Naive thymus-derived CD4-positive, alpha-beta T cell (primary cell): ENCODE data around the gene ZNF653. TPM values are rescaled to one million over a fixed set of nuclear protein-coding genes. Genes with fewer than 3 reads are reported as not detected.

Experiments used
- ATAC-seq: fragments of 150-1000 bp; cut with Tn5 transposase; 2 replicates; pipeline ENCODE4 v1.10.0; 2021; ENCODE audit warnings: mild to moderate bottlenecking, moderate library complexity
- CTCF ChIA-PET: fragments of 350-600 bp; sonication (Branson Sonifier 250); formaldehyde crosslinking; loops from one replicate; lab custom pipeline; 2021; ENCODE audit warnings: antibody characterized with exemption; lab: Charles Lee
- POLR2A ChIA-PET: fragments of 350-600 bp; sonication (Branson Sonifier 250); formaldehyde crosslinking; loops from one replicate; lab custom pipeline; 2021; ENCODE audit warnings: antibody characterized with exemption, inconsistent platforms; lab: Charles Lee
- DNase-seq, 9 donors: peaks; one replicate each; pipeline versions ENCODE4 v3.0.0 to v3.0.0-alpha.2; 2020 to 2022; ENCODE audit warnings: mixed read lengths in 1 of 9
- H3K27ac ChIP-seq: one replicate; pipeline ENCODE4 v1.7.0; 2013; ENCODE audit warnings: mild to moderate bottlenecking, low read depth, low read length, moderate library complexity
- H3K27me3 ChIP-seq, 2 donors: one replicate each; pipeline ENCODE4 v1.7.0; 2013; ENCODE audit warnings: low read length in 2 of 2, mild to moderate bottlenecking in 2 of 2, moderate library complexity in 2 of 2; ENCODE audit not compliant: control insufficient read depth in 2 of 2, insufficient read depth in 2 of 2
- H3K36me3 ChIP-seq, 3 experiments: 1 replicate in 2 of 3; 2 replicates in 1 of 3; pipeline ENCODE4 v1.7.0; 2013; ENCODE audit warnings: low read length in 3 of 3, mild to moderate bottlenecking in 3 of 3, moderate library complexity in 1 of 3; ENCODE audit not compliant: insufficient read depth in 3 of 3, control insufficient read depth in 2 of 3
- H3K4me1 ChIP-seq, 2 donors: one replicate each; pipeline ENCODE4 v1.7.0; 2013; ENCODE audit warnings: low read length in 2 of 2, mild to moderate bottlenecking in 2 of 2, moderate library complexity in 1 of 2; ENCODE audit not compliant: control insufficient read depth in 2 of 2, insufficient read depth in 2 of 2
- H3K4me3 ChIP-seq: 2 replicates; pipeline ENCODE4 v1.7.0; 2013; ENCODE audit warnings: mild to moderate bottlenecking, low read length
- H3K9me3 ChIP-seq, 3 experiments: 1 replicate in 2 of 3; 2 replicates in 1 of 3; pipeline ENCODE4 v1.7.0; 2013; ENCODE audit warnings: low read length in 3 of 3; ENCODE audit not compliant: control insufficient read depth in 2 of 3
- H3K27ac Mint-ChIP-seq, 9 donors: one replicate each; pipeline ENCODE4 v1.8.0; 2020 to 2022; ENCODE audit warnings: mixed read lengths in 9 of 9, mild to moderate bottlenecking in 8 of 9, moderate library complexity in 5 of 9, inconsistent platforms in 2 of 9
- H3K27me3 Mint-ChIP-seq, 5 donors: one replicate each; pipeline ENCODE4 v1.8.0; 2021 to 2022; ENCODE audit warnings: mixed read lengths in 5 of 5, mild to moderate bottlenecking in 1 of 5
- H3K36me3 Mint-ChIP-seq, 5 donors: one replicate each; pipeline ENCODE4 v1.8.0; 2020 to 2022; ENCODE audit warnings: mixed read lengths in 5 of 5, mild to moderate bottlenecking in 3 of 5, inconsistent platforms in 1 of 5
- H3K4me1 Mint-ChIP-seq, 7 donors: one replicate each; pipeline ENCODE4 v1.8.0; 2020 to 2022; ENCODE audit warnings: mixed read lengths in 7 of 7, mild to moderate bottlenecking in 3 of 7, inconsistent platforms in 1 of 7
- H3K4me3 Mint-ChIP-seq, 10 donors: one replicate each; pipeline ENCODE4 v1.8.0; 2020 to 2022; ENCODE audit warnings: mild to moderate bottlenecking in 10 of 10, mixed read lengths in 10 of 10, moderate library complexity in 6 of 10, inconsistent platforms in 2 of 10
- H3K9me3 Mint-ChIP-seq, 11 donors: one replicate each; pipeline ENCODE4 v1.8.0; 2020 to 2022; ENCODE audit warnings: mixed read lengths in 11 of 11, mild to moderate bottlenecking in 4 of 11, inconsistent platforms in 1 of 11, moderate library complexity in 1 of 11
- intact Hi-C, 2 donors: fragments of 100-400 bp; cut with micrococcal nuclease; formaldehyde crosslinking; loops; one replicate each; pipeline ENCODE4 v1.15.1; 2023
- polyA plus RNA-seq, 2 donors: library from polyadenylated mRNA; unstranded; fragments of 300-500 nt; fragmentation: Illumina TruSeq; gene quantifications; one replicate each; pipeline ENCODE4 v1.2.3, GENCODE V29; 2021
- total RNA-seq, 6 experiments: library from RNA in 5 of 6; stranded (reverse) in 5 of 6; gene quantifications; 1 replicate in 5 of 6; 2 replicates in 1 of 6; pipeline ENCODE4 v1.2.3 and lab custom pipeline; 2021 to 2026

The ZNF653 gene
- total and polyA plus RNA-seq, 7 experiments from 2014 or later: 1.7 to 23.9 (median 11.8) TPM

GRCh38 chr19:11538232-11539036 lies 32.8 kb upstream of the ZNF653 start, which contains the start of gene CNN1:
Gene CNN1 (plus strand): TSS chr19:11538851. CDS start chr19:11538928, 77 bp downstream.
- CTCF ChIA-PET: no interaction called here

GRCh38 chr19:11535792-11536595 lies 30.4 kb upstream of the ZNF653 start:
- Histone ChIP-seq H3K9me3 (no peaks in the 10 kb centered on the region), H3K27me3 (peaks cover 0 to 3% of the 10 kb centered on the region in 2 donors), H3K36me3 (no peaks in the 10 kb centered on the region), H3K4me1 (peaks cover 5% of the 10 kb centered on the region in 2 donors), H3K4me3 (peak overlapping the region; percentile 52), H3K27ac (peak overlapping the region; percentile 43)
- DNase-seq (peak; percentile 59 to 95 (median 68)), ATAC-seq (peak; percentile 95)
- Mint-ChIP-seq H3K4me3 (peak overlapping the region; percentile 59 to 88 (median 74)), H3K27me3 (peaks cover 11 to 36% (median 16%) of the 10 kb centered on the region in 5 donors), H3K4me1 (peaks cover 12 to 22% (median 16%) of the 10 kb centered on the region in 7 donors), H3K27ac (peak overlapping the region in 8 of 9 donors; percentile 2 to 88 (median 60)), H3K9me3 (no peaks in the 10 kb centered on the region), H3K36me3 (no peaks in the 10 kb centered on the region)
- ChIA-PET CTCF (interaction anchor here (1.0 to 1.5 kb wide), 4 partner anchors 23 to 54 kb away, joined by 3 to 5 read pairs (median 4); partner anchors contain the start of gene ELOF1), POLR2A (interaction anchor here (0.8 to 1.2 kb wide), 2 partner anchors 22 to 45 kb away, joined by 3 to 4 read pairs; no protein-coding TSS in a partner anchor)
- intact Hi-C loops: loop anchor here (1.0 to 2.0 kb wide), 6 partner anchors 8 to 605 kb away; partner anchors contain the start of genes ELOF1 (in 1 of the 2), ZNF20 (in 1 of the 2) and ZNF653 (in 1 of the 2)

More at GRCh38 chr19:11538232-11539036, 32.8 kb upstream of the ZNF653 start, which contains the start of gene CNN1:
- intact Hi-C loops: no loop called here
- peaks cover 0 to 3% of the 10 kb centered on the region in 2 donors for H3K27me3 ChIP-seq
- peaks cover 12 to 22% (median 16%) of the 10 kb centered on the region in 7 donors for H3K4me1 Mint-ChIP-seq
- POLR2A ChIA-PET: no interaction called here
- no peaks in the 10 kb centered on the region for H3K9me3 Mint-ChIP-seq
- ATAC-seq (no peak), DNase-seq (no peak)
- H3K9me3 ChIP-seq: no peaks in the 10 kb centered on the region
- no peak within 1 kb of the TSS for H3K27ac ChIP-seq
- H3K4me3 ChIP-seq: no peak within 1 kb of the TSS
- no peaks in the 10 kb centered on the region for H3K36me3 ChIP-seq
- peak within 1 kb of the TSS in 1 of 10 donors; percentile 60 for H3K4me3 Mint-ChIP-seq
- H3K4me1 ChIP-seq: peaks cover 5% of the 10 kb centered on the region in 2 donors
- no peaks in the 10 kb centered on the region for H3K36me3 Mint-ChIP-seq
- peaks cover 11 to 39% (median 16%) of the 10 kb centered on the region in 5 donors for H3K27me3 Mint-ChIP-seq
- peak within 1 kb of the TSS in 4 of 9 donors; percentile 33 to 82 (median 61) for H3K27ac Mint-ChIP-seq

- no peaks in the 10 kb centered on the region for H3K36me3 ChIP-seq
- POLR2A ChIA-PET: no interaction called here
- peak overlapping the region in 8 of 9 donors; percentile 23 to 78 (median 64) for H3K27ac Mint-ChIP-seq
- no peaks in the 10 kb centered on the region for H3K9me3 Mint-ChIP-seq
- DNase-seq: no peak
- H3K4me1 ChIP-seq: peaks cover 5% of the 10 kb centered on the region in 2 donors
- peaks cover 12 to 23% (median 16%) of the 10 kb centered on the region in 7 donors for H3K4me1 Mint-ChIP-seq
- no peaks in the 10 kb centered on the region for H3K9me3 ChIP-seq
- CTCF ChIA-PET: no interaction called here
- no peak overlapping the region for H3K27ac ChIP-seq
- peak overlapping the region in 3 of 10 donors; percentile 44 to 67 (median 53) for H3K4me3 Mint-ChIP-seq
- ATAC-seq: no peak
- H3K27me3 Mint-ChIP-seq: peaks cover 6 to 31% (median 11%) of the 10 kb centered on the region in 5 donors
- no peak overlapping the region for H3K4me3 ChIP-seq
- no peaks in the 10 kb centered on the region for H3K36me3 Mint-ChIP-seq
- peaks cover 0 to 3% of the 10 kb centered on the region in 2 donors for H3K27me3 ChIP-seq
- intact Hi-C loops: no loop called here
Measured at GRCh38 chr19:11534948-11535347, 29.3 kb upstream of the ZNF653 start.

GRCh38 chr19:11534538-11534937 lies 28.9 kb upstream of the ZNF653 start:
- no peaks in the 10 kb centered on the region for H3K36me3 ChIP-seq
- H3K4me1 Mint-ChIP-seq: peaks cover 12 to 23% (median 16%) of the 10 kb centered on the region in 7 donors
- no peak for DNase-seq
- H3K4me3 ChIP-seq: no peak overlapping the region
- H3K4me1 ChIP-seq: peaks cover 5% of the 10 kb centered on the region in 2 donors
- no peak for ATAC-seq
- H3K27me3 ChIP-seq: peaks cover 0 to 3% of the 10 kb centered on the region in 2 donors
- H3K27me3 Mint-ChIP-seq: peaks cover 6 to 31% (median 11%) of the 10 kb centered on the region in 5 donors
- no peak overlapping the region for H3K27ac ChIP-seq
- POLR2A ChIA-PET: interaction anchor here (0.7 kb wide), 1 partner anchor 54 kb away, joined by 4 read pairs; no protein-coding TSS in a partner anchor
- no peaks in the 10 kb centered on the region for H3K9me3 Mint-ChIP-seq
- no peaks in the 10 kb centered on the region for H3K9me3 ChIP-seq
- CTCF ChIA-PET: no interaction called here
- intact Hi-C loops: no loop called here
- peak overlapping the region in 3 of 10 donors; percentile 27 to 53 (median 44) for H3K4me3 Mint-ChIP-seq
- H3K36me3 Mint-ChIP-seq: no peaks in the 10 kb centered on the region
- peak overlapping the region in 8 of 9 donors; percentile 23 to 78 (median 64) for H3K27ac Mint-ChIP-seq

- ChIA-PET CTCF (no interaction called here), POLR2A (no interaction called here)
- intact Hi-C loops: no loop called here
- Histone ChIP-seq H3K27ac (no peak overlapping the region), H3K4me3 (no peak overlapping the region), H3K4me1 (peaks cover 8 to 10% of the 10 kb centered on the region in 2 donors), H3K9me3 (no peaks in the 10 kb centered on the region), H3K36me3 (peaks cover 0 to 5% (median 0%) of the 10 kb centered on the region in 3 experiments), H3K27me3 (no peaks in the 10 kb centered on the region)
- Mint-ChIP-seq H3K9me3 (no peaks in the 10 kb centered on the region), H3K27me3 (peaks cover 0 to 8% (median 0%) of the 10 kb centered on the region in 5 donors), H3K27ac (peak overlapping the region in 1 of 9 donors; percentile 38), H3K36me3 (peaks cover 0 to 5% (median 5%) of the 10 kb centered on the region in 5 donors), H3K4me1 (peaks cover 15 to 33% (median 28%) of the 10 kb centered on the region in 7 donors), H3K4me3 (peak overlapping the region in 4 of 10 donors; percentile 11 to 42 (median 26))
- DNase-seq (peak in 5 of 9 donors; percentile 9 to 37 (median 15)), ATAC-seq (no peak)
Measured at GRCh38 chr19:11530432-11530831, 24.8 kb upstream of the ZNF653 start.
